PC-3 (cell line): Measurements from ENCODE around the gene TMEM51.

Experiments used
- EZH2 ChIP-seq: fragments of 300-600 bp; sonication (generic); IDR thresholded peaks from one replicate; pipeline ENCODE4 v1.6.1; 2017; ENCODE audit warnings: antibody characterized with exemption, mild to moderate bottlenecking, low read length; ENCODE audit not compliant: unreplicated experiment
- EZH2phosphoT487 ChIP-seq: fragments of 300-600 bp; sonication (generic); IDR thresholded peaks from 2 replicates; pipeline ENCODE4 v1.6.1; 2018; ENCODE audit warnings: mild to moderate bottlenecking, antibody characterized with exemption, low read length, borderline replicate concordance
- TF ChIP-seq, protein P1 (sequence below): fragments of 300-600 bp; sonication (generic); conservative IDR thresholded peaks from 2 replicates; pipeline ENCODE4 v1.5.1; 2017; ENCODE audit warnings: antibody characterized with exemption, low read depth, mild to moderate bottlenecking, low read length

GRCh38 chr1:15181564-15181963 is 28.0 kb downstream of the TMEM51 start:
- TF ChIP-seq, protein P1, sequence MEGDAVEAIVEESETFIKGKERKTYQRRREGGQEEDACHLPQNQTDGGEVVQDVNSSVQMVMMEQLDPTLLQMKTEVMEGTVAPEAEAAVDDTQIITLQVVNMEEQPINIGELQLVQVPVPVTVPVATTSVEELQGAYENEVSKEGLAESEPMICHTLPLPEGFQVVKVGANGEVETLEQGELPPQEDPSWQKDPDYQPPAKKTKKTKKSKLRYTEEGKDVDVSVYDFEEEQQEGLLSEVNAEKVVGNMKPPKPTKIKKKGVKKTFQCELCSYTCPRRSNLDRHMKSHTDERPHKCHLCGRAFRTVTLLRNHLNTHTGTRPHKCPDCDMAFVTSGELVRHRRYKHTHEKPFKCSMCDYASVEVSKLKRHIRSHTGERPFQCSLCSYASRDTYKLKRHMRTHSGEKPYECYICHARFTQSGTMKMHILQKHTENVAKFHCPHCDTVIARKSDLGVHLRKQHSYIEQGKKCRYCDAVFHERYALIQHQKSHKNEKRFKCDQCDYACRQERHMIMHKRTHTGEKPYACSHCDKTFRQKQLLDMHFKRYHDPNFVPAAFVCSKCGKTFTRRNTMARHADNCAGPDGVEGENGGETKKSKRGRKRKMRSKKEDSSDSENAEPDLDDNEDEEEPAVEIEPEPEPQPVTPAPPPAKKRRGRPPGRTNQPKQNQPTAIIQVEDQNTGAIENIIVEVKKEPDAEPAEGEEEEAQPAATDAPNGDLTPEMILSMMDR: no peak
- TF ChIP-seq EZH2 (no peak), EZH2phosphoT487 (no peak)
